Adrenal gland (tissue), 12 donors: ENCODE results near the gene YAP1. TPM values are rescaled to one million over a fixed set of nuclear protein-coding genes. Genes with fewer than 3 reads are reported as not detected.

Experiments used
- DNase-seq, 7 donors: peaks; one replicate each; pipeline ENCODE4 v3.0.0-alpha.2; 2019 to 2020
- H3K27ac ChIP-seq, 5 donors: fragments of 200-600 bp; sonication (generic) in 4 of 5; 1 replicate in 3 of 5; 2 replicates in 2 of 5; pipeline versions ENCODE4 v1.5.1 to v1.8.0; 2016 to 2020; ENCODE audit warnings: mild to moderate bottlenecking in 1 of 5
- H3K27me3 ChIP-seq: fragments of 200-600 bp; 2 replicates; pipeline ENCODE4 v1.8.0; 2021
- H3K36me3 ChIP-seq, 2 donors: fragments of 200-600 bp; replicated peaks in 1 of 2; 1 replicate in 1 of 2; 2 replicates in 1 of 2; pipeline versions ENCODE4 v1.5.1 to v1.8.0; 2018 to 2022
- H3K4me1 ChIP-seq, 2 donors: fragments of 200-600 bp; replicated peaks in 1 of 2; 1 replicate in 1 of 2; 2 replicates in 1 of 2; pipeline versions ENCODE4 v1.5.1 to v1.8.0; 2018 to 2021
- H3K4me3 ChIP-seq, 4 donors: fragments of 200-600 bp; sonication (generic) in 3 of 4; one replicate each; pipeline ENCODE4 v1.5.1; 2016 to 2018
- H3K9me3 ChIP-seq, 3 donors: fragments of 200-600 bp; sonication (generic) in 1 of 3; replicated peaks in 1 of 3; 1 replicate in 2 of 3; 2 replicates in 1 of 3; pipeline versions ENCODE4 v1.5.1 to v1.8.0; 2016 to 2021
- CTCF ChIP-seq, 6 experiments: fragments of 450-650 bp in 4 of 6; fragments of 200-600 bp in 2 of 6; sonication (generic) in 1 of 6; IDR thresholded peaks; 1 replicate in 5 of 6; 2 replicates in 1 of 6; pipeline versions ENCODE4 v1.5.1 to v1.8.0; 2016 to 2021; ENCODE audit warnings: antibody characterized with exemption in 6 of 6, mild to moderate bottlenecking in 2 of 6, moderate library complexity in 1 of 6
- POLR2A ChIP-seq, 2 donors: fragments of 450-650 bp; IDR thresholded peaks; one replicate each; pipeline ENCODE4 v1.6.1; 2017; ENCODE audit warnings: antibody characterized with exemption in 2 of 2, mild to moderate bottlenecking in 2 of 2, moderate library complexity in 1 of 2
- WGBS, 4 donors: extraction: QIAGEN DNeasy Blood & Tissue Kit in 2 of 4; methylation state at CpG; one replicate each; pipeline versions ENCODE4 v1.1.5 to v1.1.7; 2013 to 2017; 5-methylcytosine and 5-hydroxymethylcytosine counted together
- intact Hi-C, 2 donors: fragments of 100-400 bp; cut with DNase I; formaldehyde crosslinking; loops; one replicate each; pipeline versions ENCODE4 v1.14.1 to v1.15.0; 2022 to 2023
- polyA plus RNA-seq, 3 donors: library from polyadenylated mRNA; stranded (reverse); fragments of 200-250 nt in 2 of 3; fragments of 350-450 nt in 1 of 3; fragmentation: Illumina TruSeq in 1 of 3; extraction: RNeasy Lipid Tissue Mini Kit (QIAGEN cat#74804) in 1 of 3; gene quantifications; one replicate each; pipeline ENCODE4 v1.2.3, GENCODE V29; 2013 to 2014
- total RNA-seq, 9 donors: library from RNA; depleted of rRNA in 4 of 9; stranded (reverse); fragments of >200 nt in 4 of 9; fragments of 120-200 nt in 1 of 9; fragmentation: NEBNext Ultra II Directional in 1 of 9; extraction: Animal tissue kit (Norgen Biotek cat#: 25700) in 1 of 9; gene quantifications; one replicate each; pipeline versions ENCODE4 v1.1.0 to v1.2.4, GENCODE V29; 2013 to 2023
- donor health status: healthy with polysubstance abuse.
- donor health status: Bipolar disorder and iron deficiency.
- donor health status: DM: yes; HTN: yes; CAD: no.
- donor health status: DM: no; HTN: no; CAD: no.
- donor health status: DM: no; HTN: no; CAD: no.
- donor health status: DM: yes; HTN: yes; CAD: no.

YAP1 gene
- total and polyA plus RNA-seq, 12 donors, result 16.3 to 135 (median 82.9) TPM

- DNase-seq, result no peak
- no peaks in the 10 kb centered on the region for H3K36me3 ChIP-seq
- no peak overlapping the region for H3K27ac ChIP-seq
- intact Hi-C loops, result no loop called here
- no peaks in the 10 kb centered on the region for H3K9me3 ChIP-seq
- no peaks in the 10 kb centered on the region for H3K27me3 ChIP-seq
- H3K4me1 ChIP-seq, result peaks cover 13% of the 10 kb centered on the region in 2 donors
- no peak for TF ChIP-seq CTCF (IDR thresholded peaks at IDR 0.05)
- no peak for TF ChIP-seq POLR2A (IDR thresholded peaks at IDR 0.05)
- H3K4me3 ChIP-seq, result no peak overlapping the region
- 92 to 95% (median 93%) methylated on average over 6 of the region's 6 CpGs for WGBS, 4 donors
Observed at GRCh38 chr11:102166175-102167064, 56.2 kb downstream of the YAP1 start.

GRCh38 chr11:102168481-102168880 is 58.2 kb downstream of the YAP1 start:
- Histone ChIP-seq H3K4me3 (no peak overlapping the region), H3K27me3 (no peaks in the 10 kb centered on the region), H3K36me3 (no peaks in the 10 kb centered on the region), H3K4me1 (peaks cover 18 to 19% of the 10 kb centered on the region in 2 donors), H3K27ac (no peak overlapping the region), H3K9me3 (no peaks in the 10 kb centered on the region)
- DNase-seq, result no peak
- TF ChIP-seq CTCF (IDR thresholded peaks at IDR 0.05), result no peak
- no peak for TF ChIP-seq POLR2A (IDR thresholded peaks at IDR 0.05)
- WGBS, 4 donors, result 85 to 97% (median 88%) methylated on average over 1 of the region's 1 CpG
- intact Hi-C loops, result no loop called here

GRCh38 chr11:102171101-102171500 is 60.9 kb downstream of the YAP1 start:
- Histone ChIP-seq H3K4me1 (peaks cover 18 to 19% of the 10 kb centered on the region in 2 donors), H3K27ac (peak overlapping the region in 4 of 5 donors; percentile 13 to 75 (median 70))

More at GRCh38 chr11:102171101-102171500, 60.9 kb downstream of the YAP1 start:
- Histone ChIP-seq H3K9me3 (no peaks in the 10 kb centered on the region), H3K36me3 (no peaks in the 10 kb centered on the region), H3K4me3 (peak overlapping the region in 1 of 4 donors; percentile 5), H3K27me3 (no peaks in the 10 kb centered on the region)
- no peak for DNase-seq
- intact Hi-C loops, result no loop called here
- TF ChIP-seq CTCF (IDR thresholded peaks at IDR 0.05), result no peak
- TF ChIP-seq POLR2A (IDR thresholded peaks at IDR 0.05), result no peak
